Activated naive CD4-positive, alpha-beta T cell treated with anti-CD3 and anti-CD28 coated beads, Interleukin-2, amount 10 ng/mL, durations not matched to agents 7 days and 5 days (primary cell): Measurements from ENCODE around the gene NOC2L.
A peak's percentile ranks its signal among the peaks of the same experiment; 100 is the strongest.

Experiments used
- CTCF ChIA-PET: fragments of 350-600 bp; sonication (Branson Sonifier 250); formaldehyde crosslinking; loops from one replicate; lab custom pipeline; 2021; ENCODE audit warnings: antibody characterized with exemption; lab: Charles Lee
- DNase-seq: peaks from one replicate; pipeline ENCODE4 v3.0.0-alpha.2; 2020
- H3K27ac Mint-ChIP-seq: one replicate; pipeline ENCODE4 v1.8.0; 2021; ENCODE audit warnings: mild to moderate bottlenecking, moderate library complexity, mixed read lengths
- H3K27me3 Mint-ChIP-seq: one replicate; pipeline ENCODE4 v1.8.0; 2021; ENCODE audit warnings: mild to moderate bottlenecking, mixed read lengths
- H3K36me3 Mint-ChIP-seq: one replicate; pipeline ENCODE4 v1.8.0; 2021; ENCODE audit warnings: mixed read lengths
- H3K4me1 Mint-ChIP-seq: one replicate; pipeline ENCODE4 v1.8.0; 2021; ENCODE audit warnings: mixed read lengths
- H3K4me3 Mint-ChIP-seq: one replicate; pipeline ENCODE4 v1.8.0; 2021; ENCODE audit warnings: mild to moderate bottlenecking, moderate library complexity, mixed read lengths
- H3K9me3 Mint-ChIP-seq: one replicate; pipeline ENCODE4 v1.8.0; 2021; ENCODE audit warnings: mixed read lengths

NOC2L gene

DNA sequence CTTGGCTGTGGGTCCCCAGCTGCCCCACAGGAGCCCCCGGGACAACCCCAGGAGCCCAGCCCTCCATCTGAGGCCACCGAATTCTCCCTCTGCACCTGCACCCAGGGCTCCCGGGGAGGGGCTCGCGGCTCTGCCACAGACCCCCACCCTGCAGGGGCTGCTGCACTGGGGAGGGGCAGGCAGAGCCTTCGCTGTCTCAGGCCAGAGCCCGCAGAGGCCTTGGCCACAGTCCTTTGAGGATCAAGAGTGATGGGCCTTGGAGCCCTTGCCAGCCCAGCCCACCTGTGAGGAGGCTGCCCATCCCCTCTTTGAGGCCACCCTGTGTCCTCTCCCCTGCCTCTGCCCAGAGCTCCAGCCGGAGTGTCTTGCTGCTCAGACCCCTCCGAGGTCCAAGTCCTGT lies 16.3 kb upstream of the NOC2L start:
- H3K4me1 Mint-ChIP-seq, result peaks cover 10% of the 10 kb centered on the region
- H3K9me3 Mint-ChIP-seq, result peaks cover 4% of the 10 kb centered on the region
- peak overlapping the region; percentile 52 for H3K27ac Mint-ChIP-seq
- H3K36me3 Mint-ChIP-seq, result peaks cover 3% of the 10 kb centered on the region
- no peak for DNase-seq
- CTCF ChIA-PET, result interaction anchor here (1.3 to 3.1 kb wide), 3 partner anchors 35 to 70 kb away, joined by 3 to 17 read pairs (median 3); no protein-coding TSS in a partner anchor
- no peak overlapping the region for H3K4me3 Mint-ChIP-seq
- peaks cover 56% of the 10 kb centered on the region for H3K27me3 Mint-ChIP-seq

DNA sequence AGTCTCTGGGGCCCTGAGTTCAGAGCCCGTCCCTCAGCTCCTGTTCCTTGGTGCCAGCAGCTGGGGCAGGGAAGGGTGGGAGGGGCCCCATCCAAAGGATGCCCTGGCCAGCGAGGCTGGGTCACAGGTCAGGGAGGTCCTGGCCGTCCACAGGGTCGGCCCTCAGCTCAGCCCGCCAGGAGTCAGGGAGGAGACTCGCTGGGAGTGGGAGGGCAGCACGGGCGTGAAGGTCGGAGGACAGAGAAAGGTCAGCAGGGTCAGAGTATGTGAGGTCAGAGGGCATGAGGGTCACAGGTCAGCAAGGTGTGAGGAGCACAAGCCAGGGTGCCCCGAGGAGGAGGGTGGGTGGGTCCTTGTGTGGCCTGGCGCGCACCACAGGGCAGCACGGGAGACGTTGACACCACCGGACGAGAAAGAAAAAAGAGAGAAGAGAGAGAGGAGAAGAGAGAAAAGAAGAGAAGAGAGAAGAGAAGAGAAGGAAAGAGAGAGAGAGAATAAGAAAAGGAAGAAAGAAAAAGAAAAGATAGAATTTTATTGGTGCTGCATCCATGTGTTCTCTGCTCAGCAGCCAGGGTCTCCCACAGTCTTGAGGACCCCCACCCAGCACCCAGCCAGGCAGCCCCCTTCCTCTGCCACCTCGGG lies 15.8 kb upstream of the NOC2L start:
- CTCF ChIA-PET, result interaction anchor here (3.1 kb wide), 1 partner anchor 69 kb away, joined by 17 read pairs; no protein-coding TSS in a partner anchor
- no peak overlapping the region for H3K4me3 Mint-ChIP-seq
- peaks cover 10% of the 10 kb centered on the region for H3K4me1 Mint-ChIP-seq
- no peak for DNase-seq
- peaks cover 4% of the 10 kb centered on the region for H3K9me3 Mint-ChIP-seq
- H3K36me3 Mint-ChIP-seq, result peaks cover 3% of the 10 kb centered on the region
- no peak overlapping the region for H3K27ac Mint-ChIP-seq
- peaks cover 62% of the 10 kb centered on the region for H3K27me3 Mint-ChIP-seq

DNA sequence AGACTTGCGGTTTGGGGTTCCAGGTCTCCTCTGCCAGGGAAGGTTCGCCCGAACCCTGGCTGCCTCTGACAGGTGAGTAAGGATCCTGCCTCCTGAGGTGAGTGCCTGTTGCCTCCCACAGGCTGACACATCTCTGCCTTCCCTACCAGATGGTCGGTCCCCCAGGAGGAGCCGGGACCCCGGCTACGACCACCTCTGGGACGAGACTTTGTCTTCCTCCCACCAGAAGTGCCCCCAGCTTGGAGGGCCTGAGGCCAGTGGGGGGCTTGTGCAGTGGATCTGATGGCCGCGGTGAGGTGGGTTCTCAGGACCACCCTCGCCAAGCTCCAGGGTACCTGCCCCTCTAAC lies 15.2 kb upstream of the NOC2L start:
- no peak for DNase-seq
- no peak overlapping the region for H3K4me3 Mint-ChIP-seq
- peaks cover 65% of the 10 kb centered on the region for H3K27me3 Mint-ChIP-seq
- H3K36me3 Mint-ChIP-seq, result peaks cover 3% of the 10 kb centered on the region
- CTCF ChIA-PET, result interaction anchor here (3.1 kb wide), 1 partner anchor 69 kb away, joined by 17 read pairs; no protein-coding TSS in a partner anchor
- peaks cover 9% of the 10 kb centered on the region for H3K9me3 Mint-ChIP-seq
- H3K27ac Mint-ChIP-seq, result no peak overlapping the region
- H3K4me1 Mint-ChIP-seq, result peaks cover 10% of the 10 kb centered on the region

DNA sequence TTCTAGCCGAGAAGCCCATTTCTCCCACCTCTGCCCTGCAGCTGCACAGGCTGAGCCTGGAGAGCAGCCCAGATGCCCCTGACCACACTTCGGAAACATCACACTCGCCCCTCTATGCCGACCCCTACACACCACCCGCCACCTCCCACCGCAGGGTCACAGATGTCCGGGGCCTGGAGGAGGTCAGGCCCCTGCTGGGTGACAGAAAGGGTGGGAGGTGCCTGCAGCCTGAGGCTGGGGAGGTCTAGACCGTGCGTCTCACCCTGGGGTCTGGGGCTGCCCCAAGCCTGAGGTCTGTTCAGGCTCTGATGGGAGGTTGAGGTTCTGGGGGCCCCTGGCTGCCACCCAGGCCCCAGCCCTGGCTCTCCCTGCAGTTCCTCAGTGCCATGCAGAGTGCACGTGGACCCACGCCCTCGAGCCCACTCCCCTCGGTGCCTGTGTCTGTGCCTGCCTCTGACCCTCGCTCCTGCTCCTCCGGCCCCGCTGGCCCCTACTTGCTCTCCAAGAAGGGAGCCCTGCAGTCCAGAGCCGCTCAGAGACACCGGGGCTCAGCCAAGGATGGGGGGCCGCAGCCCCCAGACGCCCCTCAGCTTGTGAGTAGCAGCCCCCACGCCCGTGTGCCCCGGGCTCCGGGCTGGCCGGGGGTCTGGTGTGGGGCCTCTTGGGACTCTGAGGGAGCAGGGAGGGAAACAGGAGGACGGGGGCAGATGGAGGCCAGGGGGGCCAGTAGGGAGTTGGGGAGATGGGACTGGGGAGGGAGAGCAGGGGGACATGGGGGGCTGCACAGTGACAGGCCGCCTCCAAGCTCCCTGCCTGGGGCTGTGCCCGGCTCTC lies 14.6 kb upstream of the NOC2L start:
- CTCF ChIA-PET, result interaction anchor here (3.1 kb wide), 1 partner anchor 68 kb away, joined by 17 read pairs; no protein-coding TSS in a partner anchor
- Mint-ChIP-seq H3K4me3 (no peak overlapping the region), H3K9me3 (peaks cover 10% of the 10 kb centered on the region), H3K4me1 (peaks cover 10% of the 10 kb centered on the region), H3K27me3 (peaks cover 67% of the 10 kb centered on the region), H3K36me3 (peaks cover 3% of the 10 kb centered on the region), H3K27ac (no peak overlapping the region)
- DNase-seq, result no peak

DNA sequence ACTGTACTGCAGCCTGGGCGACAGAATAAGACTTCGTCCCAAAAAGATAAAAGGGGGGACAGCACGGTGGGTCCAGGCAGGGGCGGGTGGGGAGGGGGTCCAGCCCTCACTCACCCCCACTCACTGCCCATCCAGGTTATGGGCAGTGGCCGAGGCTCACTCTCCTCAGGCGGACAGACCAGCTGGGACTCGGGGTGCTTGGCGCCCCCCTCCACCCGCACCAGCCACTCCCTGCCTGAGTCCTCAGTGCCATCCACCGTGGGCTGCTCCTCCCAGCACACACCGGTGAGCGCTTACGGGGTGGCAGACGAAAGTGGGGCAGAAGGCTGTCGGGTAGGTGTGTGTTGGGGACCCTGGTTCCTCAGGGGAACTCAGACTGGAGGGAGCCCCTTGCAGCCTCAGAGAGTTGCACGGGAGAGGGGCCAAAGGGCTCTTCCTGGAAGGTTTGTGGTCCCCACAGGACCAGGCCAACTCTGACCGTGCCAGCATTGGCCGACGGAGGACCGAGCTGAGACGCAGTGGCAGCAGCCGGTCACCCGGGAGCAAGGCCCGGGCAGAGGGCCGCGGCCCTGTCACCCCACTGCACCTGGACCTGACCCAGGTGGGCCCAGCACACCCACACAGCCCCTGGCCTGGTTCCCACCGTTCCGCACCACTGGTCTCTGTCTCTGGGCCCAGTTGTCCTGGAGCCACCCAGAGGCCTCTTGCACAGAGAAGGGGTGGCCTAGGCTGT lies 13.8 kb upstream of the NOC2L start:
- no peak for DNase-seq
- Mint-ChIP-seq H3K27ac (no peak overlapping the region), H3K4me3 (no peak overlapping the region), H3K9me3 (peaks cover 7% of the 10 kb centered on the region), H3K27me3 (peaks cover 70% of the 10 kb centered on the region), H3K4me1 (peaks cover 7% of the 10 kb centered on the region), H3K36me3 (no peaks in the 10 kb centered on the region)
- CTCF ChIA-PET, result no interaction called here

DNA sequence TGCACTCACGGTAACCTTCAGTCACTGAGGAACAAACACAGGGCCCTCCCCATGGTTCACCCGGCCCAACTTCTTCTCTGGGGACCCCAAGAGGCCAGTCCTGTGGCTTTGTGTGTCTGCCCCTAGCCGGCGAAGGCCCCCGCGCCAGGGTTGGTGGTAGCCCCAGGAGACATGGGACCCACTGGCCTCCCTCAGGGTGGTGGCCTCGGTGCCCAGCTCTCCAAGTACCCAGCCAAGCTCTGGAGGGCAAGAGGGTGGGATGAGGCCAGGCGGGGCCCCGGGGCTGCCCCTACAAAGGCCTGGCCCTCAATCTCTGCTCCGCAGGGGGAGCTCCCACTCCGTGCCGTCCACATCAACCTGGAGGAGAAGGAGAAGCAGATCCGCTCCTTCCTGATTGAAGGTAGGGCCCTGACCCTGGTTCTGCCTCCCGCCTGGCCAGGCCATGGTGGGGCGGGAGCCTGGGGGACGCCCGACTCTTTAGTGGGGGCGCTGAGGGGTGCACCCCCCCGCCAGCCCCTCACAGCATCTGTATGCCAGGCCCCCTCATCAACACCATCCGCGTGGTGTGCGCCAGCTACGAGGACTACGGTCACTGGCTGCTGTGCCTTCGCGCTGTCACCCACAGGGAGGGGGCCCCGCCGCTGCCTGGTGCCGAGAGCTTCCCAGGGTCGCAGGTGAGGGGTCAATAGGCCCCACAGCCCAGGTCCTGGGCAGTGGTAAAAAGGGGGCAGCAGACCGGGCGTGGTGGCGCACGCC lies 12.9 kb upstream of the NOC2L start:
- CTCF ChIA-PET, result interaction anchor here (1.0 kb wide), 1 partner anchor 13 kb away, joined by 3 read pairs; no protein-coding TSS in a partner anchor
- DNase-seq, result no peak
- H3K4me1 Mint-ChIP-seq, result peaks cover 12% of the 10 kb centered on the region
- H3K27ac Mint-ChIP-seq, result no peak overlapping the region
- H3K4me3 Mint-ChIP-seq, result no peak overlapping the region
- H3K9me3 Mint-ChIP-seq, result peaks cover 7% of the 10 kb centered on the region
- H3K27me3 Mint-ChIP-seq, result peaks cover 77% of the 10 kb centered on the region
- H3K36me3 Mint-ChIP-seq, result no peaks in the 10 kb centered on the region

DNA sequence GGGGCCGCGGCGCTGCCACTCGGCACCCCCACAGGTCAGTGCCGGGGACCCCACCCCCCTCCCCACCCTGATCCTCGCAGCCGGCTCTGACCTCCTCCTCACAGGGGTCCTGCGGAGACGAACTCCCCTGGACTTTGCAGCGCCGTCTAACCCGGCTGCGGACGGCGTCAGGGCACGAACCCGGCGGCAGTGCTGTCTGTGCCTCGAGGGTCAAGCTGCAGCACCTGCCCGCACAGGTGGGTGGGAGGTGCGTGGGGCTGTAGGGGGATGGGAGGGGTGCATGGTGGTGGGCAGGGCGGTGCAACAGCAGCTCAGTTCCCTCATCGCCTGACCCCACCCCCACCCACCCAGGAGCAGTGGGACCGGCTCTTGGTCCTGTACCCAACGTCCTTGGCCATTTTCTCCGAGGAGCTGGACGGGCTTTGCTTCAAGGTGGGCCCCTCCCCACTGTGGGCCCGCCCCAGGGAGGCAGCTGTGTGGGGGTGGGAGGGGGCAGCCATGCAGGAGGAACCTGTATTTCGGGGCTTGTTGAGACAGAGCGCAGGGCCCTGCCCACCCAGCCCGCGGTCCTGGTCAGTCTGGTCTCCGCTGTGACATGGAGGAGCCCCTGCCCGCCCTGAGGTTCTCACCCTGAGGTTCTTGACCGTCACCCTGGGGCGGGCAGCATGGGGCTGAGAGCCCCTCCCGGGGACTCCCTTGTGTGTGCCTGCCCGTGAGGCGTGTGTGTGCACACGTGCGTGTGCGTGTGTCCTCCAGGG lies 12.1 kb upstream of the NOC2L start:
- DNase-seq, result no peak
- Mint-ChIP-seq H3K27ac (no peak overlapping the region), H3K36me3 (no peaks in the 10 kb centered on the region), H3K9me3 (peaks cover 7% of the 10 kb centered on the region), H3K27me3 (peaks cover 78% of the 10 kb centered on the region), H3K4me1 (peaks cover 14% of the 10 kb centered on the region), H3K4me3 (no peak overlapping the region)
- CTCF ChIA-PET, result interaction anchor here (0.9 to 1.0 kb wide), 2 partner anchors 12 to 13 kb away, joined by 3 to 5 read pairs; no protein-coding TSS in a partner anchor

DNA sequence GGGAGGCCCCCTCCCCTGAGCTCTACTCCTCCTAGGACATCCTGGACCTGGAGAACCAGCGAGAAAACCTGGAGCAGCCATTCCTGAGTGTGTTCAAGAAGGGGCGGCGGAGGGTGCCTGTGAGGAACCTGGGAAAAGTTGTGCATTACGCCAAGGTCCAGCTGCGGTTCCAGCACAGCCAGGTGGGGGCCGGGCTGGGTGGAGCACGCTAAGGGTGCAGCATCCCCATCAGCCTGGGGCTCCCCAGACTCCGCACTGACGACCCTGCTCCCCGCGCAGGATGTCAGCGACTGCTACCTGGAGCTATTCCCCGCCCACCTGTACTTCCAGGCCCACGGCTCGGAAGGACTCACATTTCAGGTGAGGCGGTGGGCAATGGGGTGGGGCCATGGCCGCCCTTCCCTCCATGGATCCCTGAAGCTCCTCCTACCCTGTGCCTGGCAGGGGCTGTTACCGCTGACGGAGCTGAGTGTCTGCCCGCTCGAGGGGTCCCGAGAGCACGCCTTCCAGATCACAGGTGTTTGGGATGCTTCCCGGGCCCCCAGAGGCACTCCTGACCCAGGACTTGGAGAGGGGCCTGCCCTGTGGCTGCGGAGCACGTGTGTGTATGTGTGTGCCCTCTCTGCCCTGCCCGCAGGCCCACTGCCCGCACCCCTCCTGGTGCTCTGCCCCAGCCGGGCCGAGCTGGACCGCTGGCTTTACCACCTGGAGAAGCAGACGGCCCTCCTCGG lies 11.4 kb upstream of the NOC2L start:
- peaks cover 7% of the 10 kb centered on the region for H3K9me3 Mint-ChIP-seq
- no peak for DNase-seq
- CTCF ChIA-PET, result interaction anchor here (0.9 kb wide), 1 partner anchor 13 kb away, joined by 5 read pairs; no protein-coding TSS in a partner anchor
- H3K27ac Mint-ChIP-seq, result no peak overlapping the region
- peaks cover 12% of the 10 kb centered on the region for H3K4me1 Mint-ChIP-seq
- peaks cover 70% of the 10 kb centered on the region for H3K27me3 Mint-ChIP-seq
- H3K36me3 Mint-ChIP-seq, result no peaks in the 10 kb centered on the region
- no peak overlapping the region for H3K4me3 Mint-ChIP-seq

DNA sequence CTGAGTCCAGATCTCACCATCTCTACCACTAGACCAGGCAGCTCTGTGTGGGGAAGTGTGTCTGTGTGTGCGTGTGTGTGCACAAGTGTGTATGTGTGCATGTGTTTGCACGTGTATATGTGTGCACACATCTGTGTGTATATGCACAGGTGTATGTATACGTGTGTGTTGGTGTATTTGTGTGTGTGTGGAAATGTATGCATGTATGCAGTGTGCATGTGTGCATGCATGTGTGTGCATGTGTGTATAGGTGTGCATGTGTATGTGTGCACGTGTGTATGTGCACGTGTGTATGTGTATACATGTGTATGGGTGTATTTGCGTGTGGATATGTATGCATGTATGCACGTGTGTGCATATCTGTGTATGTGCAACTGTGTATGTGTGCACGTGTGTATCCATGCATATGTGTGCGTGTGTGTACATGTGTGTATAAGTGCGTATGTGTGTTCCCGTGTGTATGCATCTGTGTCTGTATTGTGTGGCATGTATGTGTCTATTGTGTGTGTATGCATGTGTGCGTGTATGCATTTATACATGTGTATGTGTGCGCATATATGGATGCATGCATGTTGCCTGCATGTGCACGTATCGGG lies 10.3 kb upstream of the NOC2L start:
- Mint-ChIP-seq H3K4me3 (no peak overlapping the region), H3K36me3 (no peaks in the 10 kb centered on the region), H3K9me3 (peaks cover 7% of the 10 kb centered on the region), H3K27ac (no peak overlapping the region), H3K27me3 (peaks cover 60% of the 10 kb centered on the region), H3K4me1 (peaks cover 13% of the 10 kb centered on the region)
- CTCF ChIA-PET, result no interaction called here
- DNase-seq, result no peak

DNA sequence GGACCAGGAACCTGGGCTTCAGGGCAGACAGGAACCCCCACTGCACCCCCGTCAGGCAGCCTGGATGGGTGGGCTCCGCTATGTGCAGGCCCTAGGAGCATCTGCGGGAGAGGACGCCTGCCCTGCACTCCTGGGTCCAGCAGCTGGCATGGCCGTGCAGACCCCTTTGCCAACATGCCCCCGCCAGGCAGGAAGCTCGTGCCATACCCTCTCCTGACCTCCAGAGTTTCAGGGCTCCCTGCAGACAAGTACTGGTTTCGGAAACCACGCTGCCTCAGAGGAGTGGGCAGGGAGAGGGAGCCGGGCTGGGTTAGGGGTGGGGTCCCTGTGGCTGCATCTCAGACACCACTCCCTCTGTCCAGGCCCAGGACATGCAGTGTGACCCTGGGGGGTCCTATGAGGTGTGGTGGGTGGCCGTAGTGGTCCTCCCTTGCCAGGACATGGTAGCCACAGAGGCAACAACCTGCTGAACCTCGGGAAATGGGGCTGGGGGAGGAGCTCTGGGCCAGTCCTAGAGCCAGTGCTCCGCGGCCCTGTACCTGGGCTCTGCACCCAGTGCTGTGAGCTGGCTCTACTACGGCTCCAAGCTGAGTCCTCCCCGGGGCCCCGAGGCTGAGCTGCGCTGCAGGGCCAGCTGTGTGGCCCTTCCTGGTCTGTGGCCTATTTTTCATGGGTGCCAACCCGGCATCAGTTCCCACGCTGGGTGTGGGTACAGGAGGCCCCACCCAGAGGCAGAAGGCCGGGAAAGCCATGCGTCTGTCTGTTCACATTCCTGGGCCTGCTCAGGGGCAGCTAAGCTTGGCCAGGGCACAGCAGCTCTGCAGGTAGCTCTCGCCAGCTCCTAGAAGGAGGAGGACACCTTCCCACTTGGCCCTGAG lies 8.6 kb upstream of the NOC2L start:
- peaks cover 13% of the 10 kb centered on the region for H3K4me1 Mint-ChIP-seq

DNA sequence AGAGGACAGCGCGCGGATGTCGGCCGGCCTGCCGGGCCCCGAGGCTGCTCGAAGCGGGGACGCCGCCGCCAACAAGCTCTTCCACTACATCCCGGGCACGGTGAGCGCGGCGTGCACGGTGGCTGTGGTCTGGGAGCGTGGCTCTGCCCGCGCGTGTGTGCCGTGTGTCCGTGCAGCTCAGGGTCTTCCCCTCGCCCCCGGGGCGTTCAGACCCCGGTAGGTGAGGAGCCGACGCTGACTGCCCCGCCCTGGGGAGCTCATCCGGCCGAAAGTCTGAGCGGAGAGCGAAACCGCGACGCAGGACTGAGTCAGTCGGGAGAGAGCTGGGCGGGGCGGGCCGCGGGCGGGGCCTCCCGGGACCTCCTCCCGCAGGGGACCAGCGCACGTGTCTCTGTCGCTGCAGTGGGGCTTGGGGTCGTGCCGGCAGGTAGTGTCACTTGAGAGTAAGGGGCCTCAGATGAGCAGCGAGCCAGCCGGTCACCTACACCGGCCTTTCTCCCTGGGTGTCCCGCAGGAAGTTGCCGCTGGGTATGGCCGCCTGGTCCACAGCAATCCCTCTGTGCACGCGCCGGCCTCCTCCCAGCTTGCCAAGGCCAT lies 7.7 kb upstream of the NOC2L start:
- Mint-ChIP-seq H3K4me3 (peak overlapping the region; percentile 79), H3K27ac (peak overlapping the region; percentile 80), H3K9me3 (peaks cover 7% of the 10 kb centered on the region), H3K4me1 (peaks cover 16% of the 10 kb centered on the region), H3K36me3 (no peaks in the 10 kb centered on the region), H3K27me3 (peaks cover 41% of the 10 kb centered on the region)
- CTCF ChIA-PET, result interaction anchor here (1.0 to 1.2 kb wide), 3 partner anchors 16 to 97 kb away, joined by 3 read pairs; no protein-coding TSS in a partner anchor
- DNase-seq, result peak; percentile 91

More for the DNA sequence above, 8.6 kb upstream of the NOC2L start:
- DNase-seq, result no peak
- H3K9me3 Mint-ChIP-seq, result peaks cover 7% of the 10 kb centered on the region
- H3K4me3 Mint-ChIP-seq, result no peak overlapping the region
- H3K27ac Mint-ChIP-seq, result no peak overlapping the region
- peaks cover 47% of the 10 kb centered on the region for H3K27me3 Mint-ChIP-seq
- CTCF ChIA-PET, result no interaction called here
- H3K36me3 Mint-ChIP-seq, result no peaks in the 10 kb centered on the region
